Effector memory CD4-positive, alpha-beta T cell (primary cell): ENCODE data around the gene ODF2.
"Not testable (repeated sequence)": the region's sequence is repeated elsewhere in the genome, so short reads cannot be mapped to it uniquely, and the experiment has no call there.

Source experiments
- DNase-seq, 3 donors: peaks; one replicate each; pipeline ENCODE4 v3.0.0-alpha.2; 2020
- H3K27ac ChIP-seq: 2 replicates; pipeline ENCODE4 v1.7.0; 2013; ENCODE audit warnings: mild to moderate bottlenecking, low read length, moderate library complexity; ENCODE audit not compliant: insufficient read depth, poor library complexity, severe bottlenecking
- H3K27me3 ChIP-seq: replicated peaks from 2 replicates; pipeline ENCODE4 v1.7.0; 2013; ENCODE audit warnings: mild to moderate bottlenecking, low read length; ENCODE audit not compliant: insufficient read depth, control insufficient read depth, poor library complexity, severe bottlenecking
- H3K36me3 ChIP-seq: 2 replicates; pipeline ENCODE4 v1.7.0; 2013; ENCODE audit warnings: mild to moderate bottlenecking, low read length, moderate library complexity; ENCODE audit not compliant: control insufficient read depth, insufficient read depth
- H3K4me1 ChIP-seq: 2 replicates; pipeline ENCODE4 v1.7.0; 2013; ENCODE audit warnings: low read length, mild to moderate bottlenecking; ENCODE audit not compliant: control insufficient read depth, insufficient read depth, poor library complexity, severe bottlenecking
- H3K4me3 ChIP-seq: 2 replicates; pipeline ENCODE4 v1.7.0; 2013; ENCODE audit warnings: low read length, low read depth, mild to moderate bottlenecking; ENCODE audit not compliant: insufficient read depth, poor library complexity, severe bottlenecking
- H3K9me3 ChIP-seq: 2 replicates; pipeline ENCODE4 v1.7.0; 2013; ENCODE audit warnings: mild to moderate bottlenecking, low read length, moderate library complexity; ENCODE audit not compliant: control insufficient read depth

ODF2 gene

DNA sequence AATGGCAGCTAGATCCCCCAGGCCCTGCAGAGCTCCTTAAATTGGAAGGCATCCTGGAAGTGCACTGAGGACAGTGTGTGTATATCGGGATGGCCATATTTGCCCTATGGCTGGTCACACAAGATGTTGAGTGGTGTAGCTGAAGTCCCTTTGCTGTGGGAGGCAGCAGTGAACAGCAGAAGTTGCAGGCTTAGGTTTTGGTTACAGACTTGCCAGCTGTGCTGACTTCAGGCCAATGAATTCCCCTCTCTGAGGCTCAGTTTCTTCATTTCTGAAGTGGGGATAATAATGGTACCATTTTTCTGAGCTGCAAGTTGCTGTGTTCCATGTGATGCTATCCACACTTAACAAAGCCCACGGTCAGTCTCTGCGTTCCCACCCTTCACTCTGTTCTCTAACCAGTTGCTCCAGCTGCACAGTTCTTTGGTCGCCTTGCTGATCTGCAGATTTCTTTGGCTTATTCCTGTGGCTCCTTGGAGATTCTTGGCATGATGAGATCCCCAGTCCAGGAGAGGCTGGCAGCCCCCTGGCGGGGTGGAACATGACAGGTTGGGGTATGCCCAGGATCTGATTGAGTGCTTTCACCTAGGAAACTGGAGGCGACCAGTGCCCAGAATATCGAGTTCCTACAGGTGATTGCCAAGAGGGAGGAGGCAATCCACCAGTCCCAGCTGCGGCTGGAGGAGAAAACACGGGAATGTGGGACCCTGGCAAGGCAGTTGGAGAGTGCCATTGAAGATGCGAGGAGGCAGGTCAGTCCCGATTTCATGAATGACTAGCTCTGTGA lies 42.2 kb downstream of the ODF2 start:
- no peaks in the 10 kb centered on the region for H3K4me1 ChIP-seq
- H3K9me3 ChIP-seq: no peaks in the 10 kb centered on the region
- H3K27ac ChIP-seq: no peak overlapping the region
- H3K36me3 ChIP-seq: peaks cover 52% of the 10 kb centered on the region
- DNase-seq: no peak
- H3K4me3 ChIP-seq: no peak overlapping the region
- H3K27me3 ChIP-seq: no peaks in the 10 kb centered on the region

DNA sequence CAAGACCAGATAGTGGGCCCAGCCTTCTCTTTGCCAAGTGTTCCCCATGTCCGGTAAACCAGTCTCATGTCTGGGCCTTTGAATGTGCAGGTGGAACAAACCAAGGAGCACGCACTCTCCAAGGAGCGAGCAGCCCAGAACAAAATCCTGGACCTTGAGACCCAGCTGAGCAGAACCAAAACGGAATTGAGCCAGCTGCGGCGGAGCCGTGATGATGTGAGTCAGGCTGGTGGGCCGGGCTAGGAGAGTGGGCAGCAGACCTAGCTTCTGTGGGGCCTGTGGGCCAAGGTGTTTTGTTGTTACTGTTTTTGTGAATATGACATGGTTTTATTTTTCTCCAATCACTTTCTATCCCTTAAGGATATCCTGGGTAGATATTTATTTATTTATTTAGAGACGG lies 43.1 kb downstream of the ODF2 start:
- Histone ChIP-seq H3K27me3 (no peaks in the 10 kb centered on the region), H3K4me3 (no peak overlapping the region), H3K27ac (no peak overlapping the region), H3K4me1 (no peaks in the 10 kb centered on the region), H3K9me3 (no peaks in the 10 kb centered on the region), H3K36me3 (peaks cover 46% of the 10 kb centered on the region)
- DNase-seq: no peak

DNA sequence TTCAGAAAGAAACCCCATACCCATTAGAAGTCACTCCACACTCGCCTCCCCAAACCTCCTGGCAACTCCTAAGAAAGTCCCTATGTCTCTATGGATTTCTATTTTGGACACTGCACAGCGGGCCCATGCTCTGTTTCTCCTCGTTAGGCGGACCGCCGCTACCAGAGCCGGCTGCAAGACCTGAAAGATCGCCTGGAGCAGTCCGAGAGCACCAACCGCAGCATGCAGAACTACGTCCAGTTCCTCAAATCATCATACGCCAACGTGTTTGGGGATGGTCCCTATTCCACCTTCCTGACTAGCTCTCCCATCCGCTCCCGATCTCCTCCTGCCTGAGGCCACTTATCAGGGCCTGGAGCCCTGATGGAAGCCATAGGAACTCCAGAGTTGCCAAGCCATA lies 44.1 kb downstream of the ODF2 start:
- no peak overlapping the region for H3K4me3 ChIP-seq
- H3K36me3 ChIP-seq: peaks cover 36% of the 10 kb centered on the region
- no peaks in the 10 kb centered on the region for H3K27me3 ChIP-seq
- no peak for DNase-seq
- H3K4me1 ChIP-seq: no peaks in the 10 kb centered on the region
- H3K27ac ChIP-seq: no peak overlapping the region
- no peaks in the 10 kb centered on the region for H3K9me3 ChIP-seq

DNA sequence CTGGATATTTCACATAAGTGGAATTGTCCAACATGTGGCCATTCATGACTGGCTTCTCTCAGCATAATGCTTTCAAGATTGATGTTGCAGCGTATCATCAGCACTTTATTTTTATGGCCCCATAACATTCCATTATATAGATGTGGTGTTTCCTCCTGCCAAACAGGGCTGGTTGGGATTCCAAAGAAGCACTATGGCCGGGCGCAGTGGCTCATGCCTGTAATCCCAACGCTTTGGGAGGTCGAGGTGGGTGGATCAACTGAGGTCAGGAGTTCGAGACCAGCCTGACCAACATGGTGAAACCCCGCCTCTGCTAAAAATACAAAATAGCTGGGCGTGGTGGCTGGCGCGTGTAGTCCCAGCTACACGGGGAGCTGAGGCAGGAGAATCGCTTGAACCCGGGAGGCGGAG lies 47.6 kb downstream of the ODF2 start:
- not testable (repeated sequence) for DNase-seq, H3K27me3 ChIP-seq, H3K27ac ChIP-seq, H3K4me3 ChIP-seq, H3K4me1 ChIP-seq, H3K9me3 ChIP-seq
- H3K36me3 ChIP-seq: peaks cover 23% of the 10 kb centered on the region

DNA sequence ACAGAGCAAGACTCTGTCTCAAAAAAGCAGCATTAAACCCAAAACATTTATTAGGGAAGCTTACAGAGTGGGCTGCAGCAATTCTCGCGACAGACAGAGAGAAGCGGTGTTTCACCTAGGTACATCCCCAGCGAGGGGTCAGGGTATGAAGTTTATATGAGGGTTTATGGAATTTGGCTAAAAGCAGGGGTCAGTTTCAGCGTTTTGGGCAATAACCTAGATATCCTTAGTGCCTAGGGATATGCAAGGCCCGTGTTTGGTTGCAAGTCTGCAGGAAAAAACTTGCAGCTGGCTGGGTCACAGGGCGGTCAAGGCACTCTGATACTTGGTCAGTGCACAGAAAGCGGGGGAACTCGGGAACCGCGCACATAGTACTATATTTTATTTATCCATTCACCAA lies 48.1 kb downstream of the ODF2 start:
- no peak overlapping the region for H3K27ac ChIP-seq
- peak overlapping the region; percentile 96 for H3K4me3 ChIP-seq
- no peaks in the 10 kb centered on the region for H3K9me3 ChIP-seq
- no peaks in the 10 kb centered on the region for H3K27me3 ChIP-seq
- H3K4me1 ChIP-seq: no peaks in the 10 kb centered on the region
- no peak for DNase-seq
- H3K36me3 ChIP-seq: peaks cover 22% of the 10 kb centered on the region

DNA sequence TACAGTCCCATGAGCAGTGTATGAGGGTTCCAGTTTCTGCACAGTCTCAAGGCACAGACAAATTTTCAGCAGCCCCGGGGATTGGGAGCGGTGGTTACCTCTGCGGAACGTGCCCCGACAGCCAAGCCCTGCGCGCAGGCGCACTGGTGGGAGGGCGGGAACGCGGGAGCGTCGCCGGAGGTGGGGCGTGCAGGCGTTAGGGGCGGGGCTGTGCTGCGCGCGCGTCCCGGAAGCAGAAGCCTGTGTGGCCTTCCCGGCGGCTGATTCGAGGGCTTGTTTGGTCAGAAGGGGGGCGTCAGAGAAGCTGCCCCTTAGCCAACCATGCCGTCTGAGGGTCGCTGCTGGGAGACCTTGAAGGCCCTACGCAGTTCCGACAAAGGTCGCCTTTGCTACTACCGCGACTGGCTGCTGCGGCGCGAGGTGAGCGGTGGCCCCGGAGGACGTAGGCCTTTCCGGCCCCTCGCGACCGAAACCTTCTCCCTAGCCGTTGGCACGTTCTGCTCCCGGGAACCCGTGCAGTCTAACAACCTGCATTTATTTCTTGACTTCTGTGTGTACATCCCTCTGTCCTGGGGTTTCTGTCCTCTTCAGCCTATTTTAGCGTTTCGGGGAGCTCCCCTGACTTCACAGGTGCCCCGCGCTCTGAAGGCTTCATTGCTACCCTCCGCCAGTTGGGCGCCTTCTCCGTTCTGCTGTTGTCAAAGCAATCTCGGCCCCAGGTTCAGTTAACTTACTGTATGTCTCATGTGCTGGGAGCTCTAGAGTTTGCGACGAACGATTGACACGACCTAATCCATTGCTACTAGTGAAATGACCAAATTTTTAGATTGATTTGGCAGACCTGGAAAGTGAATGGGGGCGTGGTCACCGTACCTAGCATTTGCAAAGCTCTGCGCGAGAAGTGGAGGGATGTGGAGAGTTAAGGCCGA lies 48.9 kb downstream of the ODF2 start, which contains the start of gene GLE1:
TSS of gene GLE1 (plus strand) at position 235 of the 929 bp plus-strand sequence. CDS start at position 322, 87 bp downstream.
- Histone ChIP-seq H3K4me1 (no peaks in the 10 kb centered on the region), H3K27me3 (no peaks in the 10 kb centered on the region), H3K36me3 (peaks cover 25% of the 10 kb centered on the region), H3K9me3 (no peaks in the 10 kb centered on the region), H3K4me3 (peak within 1 kb of the TSS; percentile 96), H3K27ac (peak within 1 kb of the TSS; percentile 85)
- peak; percentile 92 to 96 (median 94) for DNase-seq

DNA sequence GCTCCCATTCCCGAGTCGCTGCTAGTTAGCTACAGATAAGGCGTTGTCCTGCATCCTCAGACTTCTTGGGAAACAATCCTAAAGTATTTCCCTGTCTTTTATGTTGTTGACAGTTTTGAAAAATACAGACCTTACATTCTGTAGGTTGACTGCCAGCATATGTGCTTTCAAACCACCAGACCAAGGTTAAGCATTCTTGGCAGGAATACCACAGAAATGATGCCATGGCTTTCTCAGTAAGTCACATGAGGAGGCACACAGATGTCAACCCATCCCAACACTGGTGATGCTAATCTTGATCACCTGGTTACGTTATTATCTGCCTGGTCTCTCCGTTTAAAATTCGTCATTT lies 49.6 kb downstream of the ODF2 start:
- no peaks in the 10 kb centered on the region for H3K4me1 ChIP-seq
- H3K27me3 ChIP-seq: no peaks in the 10 kb centered on the region
- H3K36me3 ChIP-seq: peaks cover 22% of the 10 kb centered on the region
- H3K9me3 ChIP-seq: no peaks in the 10 kb centered on the region
- peak overlapping the region; percentile 96 for H3K4me3 ChIP-seq
- no peak for DNase-seq
- H3K27ac ChIP-seq: peak overlapping the region; percentile 85

DNA sequence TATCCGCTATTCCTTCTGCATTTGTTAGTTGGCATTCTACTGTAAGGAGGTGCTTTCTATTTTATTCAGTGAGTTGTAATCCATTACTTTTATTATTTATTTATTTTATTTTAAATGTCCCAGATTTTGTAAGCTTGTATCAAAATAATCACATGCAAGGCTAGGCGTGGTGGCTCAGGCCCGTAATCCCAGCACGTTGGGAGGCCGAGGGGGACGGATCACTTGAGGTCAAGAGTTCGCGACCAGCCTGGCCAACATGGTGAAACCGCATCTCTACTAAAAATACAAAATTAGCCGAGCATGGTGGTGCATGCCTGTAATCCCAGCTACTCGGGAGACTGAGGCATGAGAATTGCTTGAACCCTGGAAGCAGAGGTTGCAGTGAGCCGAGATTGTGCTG lies 50.1 kb downstream of the ODF2 start:
- peaks cover 17% of the 10 kb centered on the region for H3K36me3 ChIP-seq
- DNase-seq, H3K27me3 ChIP-seq, H3K4me1 ChIP-seq, H3K9me3 ChIP-seq, H3K27ac ChIP-seq: not testable (repeated sequence)
- H3K4me3 ChIP-seq: peak overlapping the region; percentile 96

DNA sequence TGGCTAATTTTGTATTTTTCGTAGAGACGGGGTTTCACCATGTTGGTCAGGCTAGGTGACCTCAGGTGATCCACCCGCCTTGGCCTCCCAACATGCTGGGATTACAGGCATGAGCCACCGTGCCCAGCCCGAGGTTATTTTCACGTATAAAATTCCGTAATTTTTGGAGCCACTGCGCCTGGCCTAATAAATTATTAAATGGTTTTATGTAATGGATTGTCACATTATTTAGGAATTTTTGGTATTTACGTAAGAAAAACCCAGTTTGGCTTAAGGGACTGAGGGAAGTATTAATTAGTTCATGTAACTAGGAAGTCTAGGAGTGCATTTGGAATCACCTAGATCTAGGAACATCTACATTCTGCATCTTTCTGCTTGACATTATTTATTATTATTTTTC lies 57.0 kb downstream of the ODF2 start:
- H3K4me3 ChIP-seq: no peak overlapping the region
- no peak for DNase-seq
- H3K9me3 ChIP-seq: no peaks in the 10 kb centered on the region
- no peaks in the 10 kb centered on the region for H3K27me3 ChIP-seq
- no peak overlapping the region for H3K27ac ChIP-seq
- H3K4me1 ChIP-seq: no peaks in the 10 kb centered on the region
- peaks cover 54% of the 10 kb centered on the region for H3K36me3 ChIP-seq

DNA sequence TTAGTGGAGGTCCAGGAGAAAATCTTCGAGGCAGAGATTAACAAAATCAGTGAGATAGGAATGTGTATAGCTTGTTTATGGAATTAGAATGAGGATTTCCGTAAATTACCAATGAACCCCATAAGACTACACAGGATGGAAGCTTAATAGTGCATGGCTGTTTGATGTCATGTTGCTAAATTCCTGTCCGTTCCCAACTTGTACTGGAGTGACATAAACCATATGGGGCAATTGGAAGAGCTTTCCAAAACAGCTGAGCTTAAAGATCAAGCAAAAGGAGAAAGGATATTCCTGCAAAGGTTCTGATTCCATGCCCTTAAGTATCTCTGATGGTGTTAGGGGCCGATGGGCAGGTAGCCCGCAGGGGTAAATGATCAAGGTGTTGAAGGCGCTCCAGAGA lies 66.2 kb downstream of the ODF2 start:
- Histone ChIP-seq H3K27ac (no peak overlapping the region), H3K4me1 (no peaks in the 10 kb centered on the region), H3K9me3 (no peaks in the 10 kb centered on the region), H3K27me3 (no peaks in the 10 kb centered on the region), H3K4me3 (no peak overlapping the region), H3K36me3 (peaks cover 67% of the 10 kb centered on the region)
- DNase-seq: no peak
